H9 (cell line): Measurements from ENCODE around the gene MMP15. TPM values are rescaled to one million over a fixed set of nuclear protein-coding genes. Genes with fewer than 3 reads are reported as not detected.
A peak's percentile ranks its signal among the peaks of the same experiment; 100 is the strongest.

Experiments used
- DNase-seq: peaks from one replicate; pipeline ENCODE4 v3.0.0-alpha.2; 2017
- H2AFZ ChIP-seq: one replicate; pipeline ENCODE4 v1.6.1; 2013; ENCODE audit warnings: mild to moderate bottlenecking, low read length, control low read depth, moderate library complexity
- H2AK5ac ChIP-seq: 2 replicates; pipeline ENCODE4 v1.6.1; 2013; ENCODE audit warnings: low read length, control low read depth, mixed read lengths; ENCODE audit not compliant: insufficient read length
- H2BK120ac ChIP-seq: one replicate; pipeline ENCODE4 v1.6.1; 2013; ENCODE audit warnings: low read depth, mild to moderate bottlenecking, low read length, control low read depth, inconsistent platforms; ENCODE audit not compliant: poor library complexity, severe bottlenecking
- H2BK12ac ChIP-seq: 2 replicates; pipeline ENCODE4 v1.6.1; 2013; ENCODE audit warnings: low read length, control low read depth, mixed read lengths, low read depth; ENCODE audit not compliant: insufficient read length
- H2BK15ac ChIP-seq: 2 replicates; pipeline ENCODE4 v1.6.1; 2013; ENCODE audit warnings: low read depth, low read length, control low read depth
- H2BK20ac ChIP-seq: one replicate; pipeline ENCODE4 v1.6.1; 2013; ENCODE audit warnings: low read depth, mild to moderate bottlenecking, low read length, control low read depth, inconsistent platforms; ENCODE audit not compliant: poor library complexity, severe bottlenecking
- H2BK5ac ChIP-seq: 2 replicates; pipeline ENCODE4 v1.6.1; 2013; ENCODE audit warnings: low read length, control low read depth, mixed read lengths; ENCODE audit not compliant: insufficient read length
- H3K14ac ChIP-seq: 2 replicates; pipeline ENCODE4 v1.6.1; 2013; ENCODE audit warnings: low read length, control low read depth; ENCODE audit not compliant: insufficient read depth
- H3K18ac ChIP-seq: 2 replicates; pipeline ENCODE4 v1.6.1; 2013; ENCODE audit warnings: low read depth, mild to moderate bottlenecking, mixed read lengths, low read length, control low read depth; ENCODE audit not compliant: insufficient read length
- H3K23ac ChIP-seq: 2 replicates; pipeline ENCODE4 v1.6.1; 2013; ENCODE audit warnings: low read length, control low read depth, mixed read lengths, low read depth; ENCODE audit not compliant: insufficient read length
- H3K23me2 ChIP-seq: 2 replicates; pipeline ENCODE4 v1.6.1; 2013; ENCODE audit warnings: low read depth, mild to moderate bottlenecking, mixed read lengths, low read length, control low read depth; ENCODE audit not compliant: insufficient read length, poor library complexity, severe bottlenecking
- H3K27ac ChIP-seq: 2 replicates; pipeline ENCODE4 v1.5.1; 2013; ENCODE audit warnings: low read length, control low read depth, mixed read lengths, low read depth; ENCODE audit not compliant: insufficient read length
- H3K27me3 ChIP-seq: 2 replicates; pipeline ENCODE4 v1.6.1; 2013; ENCODE audit warnings: low read length, control low read depth, inconsistent platforms; ENCODE audit not compliant: insufficient read depth
- H3K4ac ChIP-seq: 2 replicates; pipeline ENCODE4 v1.6.1; 2013; ENCODE audit warnings: low read depth, mild to moderate bottlenecking, control low read depth, inconsistent platforms, low read length, moderate library complexity
- H3K4me1 ChIP-seq: 2 replicates; pipeline ENCODE4 v1.6.1; 2013; ENCODE audit warnings: low read length, control low read depth, inconsistent platforms; ENCODE audit not compliant: insufficient read depth
- H3K4me2 ChIP-seq: 2 replicates; pipeline ENCODE4 v1.6.1; 2013; ENCODE audit warnings: low read length, control low read depth, mixed read lengths; ENCODE audit not compliant: insufficient read length, insufficient read depth
- H3K56ac ChIP-seq: 2 replicates; pipeline ENCODE4 v1.6.1; 2013; ENCODE audit warnings: low read depth, mild to moderate bottlenecking, mixed read lengths, low read length, control low read depth; ENCODE audit not compliant: insufficient read length
- H3K79me1 ChIP-seq: 2 replicates; pipeline ENCODE4 v1.6.1; 2013; ENCODE audit warnings: low read depth, mild to moderate bottlenecking, moderate library complexity, low read length, control low read depth, inconsistent platforms; ENCODE audit not compliant: insufficient read depth, poor library complexity, severe bottlenecking
- H3K79me2 ChIP-seq: 2 replicates; pipeline ENCODE4 v1.6.1; 2013; ENCODE audit warnings: low read length, control low read depth, inconsistent platforms; ENCODE audit not compliant: insufficient read depth
- H3K9ac ChIP-seq: 2 replicates; pipeline ENCODE4 v1.6.1; 2013; ENCODE audit warnings: low read length, control low read depth, mixed read lengths; ENCODE audit not compliant: insufficient read length; ENCODE audit errors: extremely low read depth
- H3K9me3 ChIP-seq: one replicate; pipeline ENCODE4 v1.6.1; 2013; ENCODE audit warnings: low read depth, low read length, inconsistent platforms; ENCODE audit not compliant: control insufficient read depth
- H3T11ph ChIP-seq: one replicate; pipeline ENCODE4 v1.6.1; 2013; ENCODE audit warnings: mild to moderate bottlenecking, low read length, control low read depth, inconsistent platforms
- H4K20me1 ChIP-seq: one replicate; pipeline ENCODE4 v1.6.1; 2013; ENCODE audit not compliant: control insufficient read depth, insufficient read length, insufficient read depth
- H4K5ac ChIP-seq: 2 replicates; pipeline ENCODE4 v1.6.1; 2013; ENCODE audit warnings: low read depth, mild to moderate bottlenecking, mixed read lengths, low read length, control low read depth; ENCODE audit not compliant: insufficient read length
- H4K8ac ChIP-seq: replicated peaks from 2 replicates; pipeline ENCODE4 v1.6.1; 2013; ENCODE audit warnings: low read length, control low read depth, mixed read lengths, low read depth; ENCODE audit not compliant: insufficient read length
- H4K91ac ChIP-seq: 2 replicates; pipeline ENCODE4 v1.6.1; 2013; ENCODE audit warnings: low read depth, mild to moderate bottlenecking, moderate library complexity, mixed read lengths, low read length, control low read depth; ENCODE audit not compliant: insufficient read length
- H3K27ac Mint-ChIP-seq, 3 experiments: 2 replicates in 2 of 3; 3 replicates in 1 of 3; pipeline ENCODE4 v1.8.0; 2020 to 2021; ENCODE audit warnings: mixed read lengths in 3 of 3, mild to moderate bottlenecking in 1 of 3, moderate library complexity in 1 of 3
- H3K27me3 Mint-ChIP-seq: 2 replicates; pipeline ENCODE4 v1.8.0; 2021; ENCODE audit warnings: low read depth, mild to moderate bottlenecking, moderate library complexity, mixed read lengths
- H3K36me3 Mint-ChIP-seq, 3 experiments: 2 replicates in 2 of 3; 3 replicates in 1 of 3; pipeline ENCODE4 v1.8.0; 2020 to 2021; ENCODE audit warnings: low read depth in 3 of 3, mixed read lengths in 3 of 3; ENCODE audit not compliant: insufficient read depth in 1 of 3
- H3K4me1 Mint-ChIP-seq, 2 experiments: 2 replicates each; pipeline ENCODE4 v1.8.0; 2020; ENCODE audit warnings: mixed read lengths in 2 of 2
- H3K4me3 Mint-ChIP-seq, 2 experiments: 2 replicates in 1 of 2; 3 replicates in 1 of 2; pipeline ENCODE4 v1.8.0; 2020 to 2021; ENCODE audit warnings: mild to moderate bottlenecking in 2 of 2, mixed read lengths in 2 of 2, moderate library complexity in 1 of 2
- H3K9me3 Mint-ChIP-seq, 2 experiments: 2 replicates in 1 of 2; 3 replicates in 1 of 2; pipeline ENCODE4 v1.8.0; 2020; ENCODE audit warnings: mild to moderate bottlenecking in 2 of 2, mixed read lengths in 2 of 2, moderate library complexity in 1 of 2
- WGBS: extraction: QIAGEN DNeasy Blood & Tissue Kit; methylation state at CpG from one replicate; pipeline ENCODE4 v1.1.7; 2013; ENCODE audit warnings: missing lambda C conversion rate, low lambda C conversion rate, mixed read lengths; ENCODE audit not compliant: insufficient read length; ENCODE audit errors: extremely low coverage; 5-methylcytosine and 5-hydroxymethylcytosine counted together
- total RNA-seq: library from RNA; stranded (reverse); gene quantifications from 2 replicates; pipeline ENCODE4 v1.2.1, GENCODE V29; 2021
- TF ChIP-seq, protein P1 (sequence below): fragments of 200-600 bp; sonication (generic); conservative IDR thresholded peaks from 3 replicates; pipeline ENCODE4 v1.8.0; 2021; ENCODE audit warnings: antibody characterized with exemption, mild to moderate bottlenecking

Gene MMP15
- total RNA-seq, 1 experiment from 2014 or later, result 32.9 TPM

DNA sequence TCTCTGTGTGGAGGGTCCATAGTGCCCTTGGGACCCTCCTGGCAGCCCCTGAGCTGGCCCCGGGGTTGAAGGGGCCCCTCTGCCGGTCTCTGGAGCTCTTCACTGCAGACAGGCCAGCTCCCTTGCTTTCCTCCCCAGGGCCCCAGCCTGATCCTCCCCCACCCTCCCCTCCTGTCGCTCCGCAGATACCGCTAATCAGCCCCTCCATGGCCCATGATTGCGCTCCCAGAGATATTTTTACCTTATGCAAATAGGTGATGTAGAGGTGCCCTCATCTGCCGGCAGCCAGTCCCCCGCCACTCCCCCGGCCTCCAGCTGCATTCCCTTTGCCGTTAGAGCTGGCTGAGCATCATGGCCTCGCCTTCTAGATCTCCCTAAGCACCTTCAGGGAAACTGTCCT, 9.2 kb downstream of the MMP15 start:
- Histone ChIP-seq H3K18ac (no peak overlapping the region), H4K5ac (no peak overlapping the region), H3T11ph (no peak overlapping the region), H3K9me3 (no peaks in the 10 kb centered on the region), H3K27me3 (no peaks in the 10 kb centered on the region), H2AK5ac (no peak overlapping the region), H3K4ac (no peak overlapping the region), H4K91ac (no peak overlapping the region), H2BK20ac (no peak overlapping the region), H3K27ac (no peak overlapping the region), H3K9ac (no peak overlapping the region), H4K20me1 (no peaks in the 10 kb centered on the region), H2AFZ (no peak overlapping the region), H3K23ac (no peak overlapping the region), H3K23me2 (no peaks in the 10 kb centered on the region), H2BK120ac (no peak overlapping the region), H2BK5ac (no peak overlapping the region), H3K79me2 (no peaks in the 10 kb centered on the region; the same call in 1 of the 2 replicates), H3K4me1 (no peaks in the 10 kb centered on the region), H3K79me1 (no peaks in the 10 kb centered on the region), H2BK12ac (no peak overlapping the region), H3K14ac (no peak overlapping the region), H4K8ac (no peak overlapping the region), H3K56ac (no peak overlapping the region), H3K4me2 (no peak overlapping the region), H2BK15ac (no peak overlapping the region)
- peak overlapping the region in 1 of 3 experiments; percentile 48; a peak in 1 of 7 replicates for H3K27ac Mint-ChIP-seq
- TF ChIP-seq, protein P1, sequence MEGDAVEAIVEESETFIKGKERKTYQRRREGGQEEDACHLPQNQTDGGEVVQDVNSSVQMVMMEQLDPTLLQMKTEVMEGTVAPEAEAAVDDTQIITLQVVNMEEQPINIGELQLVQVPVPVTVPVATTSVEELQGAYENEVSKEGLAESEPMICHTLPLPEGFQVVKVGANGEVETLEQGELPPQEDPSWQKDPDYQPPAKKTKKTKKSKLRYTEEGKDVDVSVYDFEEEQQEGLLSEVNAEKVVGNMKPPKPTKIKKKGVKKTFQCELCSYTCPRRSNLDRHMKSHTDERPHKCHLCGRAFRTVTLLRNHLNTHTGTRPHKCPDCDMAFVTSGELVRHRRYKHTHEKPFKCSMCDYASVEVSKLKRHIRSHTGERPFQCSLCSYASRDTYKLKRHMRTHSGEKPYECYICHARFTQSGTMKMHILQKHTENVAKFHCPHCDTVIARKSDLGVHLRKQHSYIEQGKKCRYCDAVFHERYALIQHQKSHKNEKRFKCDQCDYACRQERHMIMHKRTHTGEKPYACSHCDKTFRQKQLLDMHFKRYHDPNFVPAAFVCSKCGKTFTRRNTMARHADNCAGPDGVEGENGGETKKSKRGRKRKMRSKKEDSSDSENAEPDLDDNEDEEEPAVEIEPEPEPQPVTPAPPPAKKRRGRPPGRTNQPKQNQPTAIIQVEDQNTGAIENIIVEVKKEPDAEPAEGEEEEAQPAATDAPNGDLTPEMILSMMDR, result no peak
- DNase-seq, result no peak
- no CpG with 5 or more reads among the region's 11 CpGs for WGBS
- H3K27me3 Mint-ChIP-seq, result no peaks in the 10 kb centered on the region
- H3K4me1 Mint-ChIP-seq, result peaks cover 8 to 20% of the 10 kb centered on the region in 2 experiments
- no peaks in the 10 kb centered on the region; a peak in 1 of 5 replicates for H3K9me3 Mint-ChIP-seq
- no peak overlapping the region for H3K4me3 Mint-ChIP-seq
- H3K36me3 Mint-ChIP-seq, result peaks cover 3 to 34% (median 29%) of the 10 kb centered on the region in 3 experiments; a peak in 6 of 7 replicates
